OCI-LY1 (cell line): ENCODE data around the gene HHIPL1.

Experiments used
- CTCF ChIP-seq: fragments of 200-600 bp; sonication (generic), shearing (Covaris generic); IDR thresholded peaks from 2 replicates; pipeline ENCODE4 v1.5.1; 2017; ENCODE audit warnings: mild to moderate bottlenecking, antibody characterized with exemption, low read length, moderate library complexity, mixed read lengths
- EZH2 ChIP-seq: fragments of 200-600 bp; sonication (generic), shearing (Covaris generic); IDR thresholded peaks from 2 replicates; pipeline ENCODE4 v1.8.0; 2017; ENCODE audit warnings: borderline replicate concordance, mixed run types, mild to moderate bottlenecking, antibody characterized with exemption, low read length, moderate library complexity, mixed read lengths

DNA sequence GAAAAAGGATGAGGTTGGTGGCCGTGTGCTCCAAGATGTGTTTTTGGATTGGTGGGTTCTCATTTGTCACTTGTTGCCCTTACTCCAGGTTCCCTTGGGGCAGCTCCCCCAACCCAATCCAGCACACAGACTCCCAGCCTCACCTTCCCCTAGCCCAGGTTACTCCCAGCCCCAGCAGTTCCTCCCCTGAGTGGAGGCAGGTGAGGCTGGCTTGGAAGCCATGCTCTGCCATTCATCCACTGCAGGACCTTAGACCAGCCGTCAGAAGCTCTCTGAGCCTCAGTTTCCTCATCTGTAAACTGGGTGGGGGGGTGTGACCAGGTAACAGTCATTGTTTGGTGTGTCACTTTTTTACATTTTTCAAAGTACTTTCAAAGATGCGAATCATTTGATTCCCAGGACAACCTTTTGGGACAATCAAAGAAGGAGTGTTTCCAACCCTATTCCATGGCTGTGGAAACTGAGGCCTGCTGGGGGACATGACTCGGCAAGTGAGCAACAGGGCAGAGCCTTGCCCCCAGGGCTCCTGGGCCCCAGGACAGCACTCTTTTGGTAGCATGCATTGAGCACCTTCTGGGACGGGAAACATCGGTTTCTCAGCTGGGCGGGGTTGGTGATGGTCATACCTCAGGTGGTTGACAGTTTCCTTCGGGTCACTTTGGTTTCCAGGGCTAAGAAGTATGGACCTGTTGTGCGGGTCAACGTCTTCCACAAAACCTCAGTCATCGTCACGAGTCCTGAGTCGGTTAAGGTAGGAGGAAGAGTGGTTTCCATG lies 46.4 kb downstream of the HHIPL1 start:
- no peak for TF ChIP-seq CTCF
- TF ChIP-seq EZH2 = no peak
